ENCODE measurements around the gene DOC2B. TPM values are rescaled to one million over a fixed set of nuclear protein-coding genes. Genes with fewer than 3 reads are reported as not detected.
A peak's percentile ranks its signal among the peaks of the same experiment; 100 is the strongest.

The DOC2B gene
- polyA plus RNA-seq, 1 of the 3 experiments (the other 2 are of a cell fraction), result 0.16 TPM

DNA sequence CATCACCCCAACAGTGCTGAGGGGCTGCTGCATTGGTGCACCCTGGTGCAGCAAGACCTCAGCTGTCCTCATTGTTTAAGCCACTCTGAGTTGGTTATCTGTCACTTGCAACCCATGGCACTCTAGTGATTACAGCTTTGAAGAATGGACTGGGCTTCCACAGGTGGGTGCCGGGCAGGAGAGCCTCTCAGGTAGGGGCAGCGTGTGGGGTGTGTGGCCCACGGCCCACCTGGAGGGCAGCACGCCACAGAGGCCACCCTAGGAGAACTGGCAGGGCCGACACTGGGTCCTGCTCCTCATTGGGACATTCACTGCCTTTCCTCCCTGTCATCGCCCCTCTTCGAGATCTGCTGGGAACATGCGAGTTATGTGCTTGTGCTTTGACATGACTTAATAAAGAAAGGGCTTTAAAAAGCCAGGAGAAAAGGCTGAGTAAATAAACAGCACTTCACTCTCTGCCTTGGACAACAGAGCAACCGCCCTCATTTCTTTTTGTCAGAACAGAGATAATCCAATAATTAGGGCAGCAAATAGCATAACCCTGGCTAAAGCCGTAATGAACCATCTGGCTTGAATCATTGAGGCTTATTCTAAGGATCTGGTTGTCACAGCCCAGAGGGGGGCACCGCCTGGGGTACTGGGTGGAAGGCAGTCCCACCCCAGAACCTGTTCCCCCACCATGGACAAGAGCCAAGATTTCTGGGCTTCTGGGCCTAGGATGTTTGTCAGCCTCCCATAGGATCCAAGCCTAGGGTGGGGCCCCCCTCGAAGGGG is 3.0 kb downstream of the DOC2B start:
- ChIA-PET CTCF (interaction anchor here (0.9 to 6.5 kb wide), 5 partner anchors 14 to 522 kb away, joined by 3 to 38 read pairs (median 7); no protein-coding TSS in a partner anchor), POLR2A (interaction anchor here (0.6 to 1.1 kb wide), 2 partner anchors 135 to 535 kb away, joined by 3 to 5 read pairs; no protein-coding TSS in a partner anchor)
- Histone ChIP-seq H3K9me3 (no peaks in the 10 kb centered on the region), H3F3A (replicated peaks; ENCODE audit: insufficient read depth) (no peaks in the 10 kb centered on the region), H3K4me2 (no peak overlapping the region), H2AFZ (ENCODE audit: low read depth) (no peak overlapping the region), H3K9me2 (no peaks in the 10 kb centered on the region), H3K4me3 (ENCODE audit: low read depth in 2 of 2, low read length in 1 of 2) (no peak overlapping the region; a peak in 1 of 4 replicates), H3K4me1 (ENCODE audit: control insufficient read depth in 1 of 2, insufficient read depth in 2 of 2, low read depth in 1 of 2, low read length in 1 of 2) (peaks cover 0 to 47% of the 10 kb centered on the region in 2 experiments; a peak in 2 of 4 replicates), H3K79me2 (ENCODE audit: insufficient read depth) (no peaks in the 10 kb centered on the region), H3K27ac (ENCODE audit: low read depth in 2 of 2, low read length in 1 of 2) (peak overlapping the region in 1 of 2 experiments; percentile 94; a peak in 2 of 4 replicates), H3K9ac (no peak overlapping the region), H3K27me3 (ENCODE audit: insufficient read depth) (peaks cover 47% of the 10 kb centered on the region), H3K36me3 (replicated peaks in 1 of 2; ENCODE audit: control insufficient read depth in 1 of 2, insufficient read depth in 2 of 2, low read length in 1 of 2) (no peaks in the 10 kb centered on the region), H4K20me1 (ENCODE audit: insufficient read depth) (no peaks in the 10 kb centered on the region)
- peak; percentile 93 for DNase-seq
- WGBS (ENCODE audit: low lambda C conversion rate), result 51% methylated on average over 7 of the region's 12 CpGs
- TF ChIP-seq NRF1 (IDR thresholded peaks at IDR 0.05; ENCODE audit: low read depth, low read length) (no peak), POLR2AphosphoS5 (IDR thresholded peaks at IDR 0.05; ENCODE audit: low read depth, low read length) (no peak), EZH2phosphoT487 (IDR thresholded peaks at IDR 0.05; ENCODE audit: borderline replicate concordance, low read depth) (no peak), MEF2A (IDR thresholded peaks at IDR 0.05; ENCODE audit: borderline replicate concordance, low read depth) (no peak), RAD21 (IDR thresholded peaks at IDR 0.05; ENCODE audit: low read length) (no peak), JUND (IDR thresholded peaks at IDR 0.05) (no peak), TCF12 (IDR thresholded peaks at IDR 0.05) (peak; percentile 44; the same call in 1 of the 2 replicates), SMC3 (IDR thresholded peaks at IDR 0.05; ENCODE audit: low read depth, low read length) (no peak), TEAD4 (IDR thresholded peaks at IDR 0.05; ENCODE audit: borderline replicate concordance, insufficient read depth) (no peak), MXI1 (IDR thresholded peaks at IDR 0.05; ENCODE audit: low read depth, low read length) (peak; percentile 29), GABPA (IDR thresholded peaks at IDR 0.05; ENCODE audit: low read depth) (no peak), SIN3A (IDR thresholded peaks at IDR 0.05; ENCODE audit: borderline replicate concordance, low read depth, low read length) (no peak), RFX5 (IDR thresholded peaks at IDR 0.05; ENCODE audit: low read length) (no peak), FOSL2 (IDR thresholded peaks at IDR 0.05; ENCODE audit: borderline replicate concordance, low read depth) (no peak), TAF1 (IDR thresholded peaks at IDR 0.05; ENCODE audit: borderline replicate concordance, low read depth, low read length) (no peak), NFIC (IDR thresholded peaks at IDR 0.05; ENCODE audit: borderline replicate concordance) (no peak), GATA2 (CRISPR knock-in tag; IDR thresholded peaks at IDR 0.05) (peak; percentile 67; the same call in 1 of the 2 replicates), RCOR1 (IDR thresholded peaks at IDR 0.05; ENCODE audit: low read length) (peak; percentile 97), CHD2 (IDR thresholded peaks at IDR 0.05; ENCODE audit: low read length, partially characterized antibody) (peak; percentile 79)
- TF ChIP-seq, protein P1, sequence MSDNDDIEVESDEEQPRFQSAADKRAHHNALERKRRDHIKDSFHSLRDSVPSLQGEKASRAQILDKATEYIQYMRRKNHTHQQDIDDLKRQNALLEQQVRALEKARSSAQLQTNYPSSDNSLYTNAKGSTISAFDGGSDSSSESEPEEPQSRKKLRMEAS (IDR thresholded peaks at IDR 0.05; ENCODE audit: low read depth), result no peak
- TF ChIP-seq, protein P2, sequence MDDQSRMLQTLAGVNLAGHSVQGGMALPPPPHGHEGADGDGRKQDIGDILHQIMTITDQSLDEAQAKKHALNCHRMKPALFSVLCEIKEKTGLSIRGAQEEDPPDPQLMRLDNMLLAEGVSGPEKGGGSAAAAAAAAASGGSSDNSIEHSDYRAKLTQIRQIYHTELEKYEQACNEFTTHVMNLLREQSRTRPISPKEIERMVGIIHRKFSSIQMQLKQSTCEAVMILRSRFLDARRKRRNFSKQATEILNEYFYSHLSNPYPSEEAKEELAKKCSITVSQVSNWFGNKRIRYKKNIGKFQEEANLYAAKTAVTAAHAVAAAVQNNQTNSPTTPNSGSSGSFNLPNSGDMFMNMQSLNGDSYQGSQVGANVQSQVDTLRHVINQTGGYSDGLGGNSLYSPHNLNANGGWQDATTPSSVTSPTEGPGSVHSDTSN (IDR thresholded peaks at IDR 0.05), result no peak
- TF ChIP-seq, protein P3, sequence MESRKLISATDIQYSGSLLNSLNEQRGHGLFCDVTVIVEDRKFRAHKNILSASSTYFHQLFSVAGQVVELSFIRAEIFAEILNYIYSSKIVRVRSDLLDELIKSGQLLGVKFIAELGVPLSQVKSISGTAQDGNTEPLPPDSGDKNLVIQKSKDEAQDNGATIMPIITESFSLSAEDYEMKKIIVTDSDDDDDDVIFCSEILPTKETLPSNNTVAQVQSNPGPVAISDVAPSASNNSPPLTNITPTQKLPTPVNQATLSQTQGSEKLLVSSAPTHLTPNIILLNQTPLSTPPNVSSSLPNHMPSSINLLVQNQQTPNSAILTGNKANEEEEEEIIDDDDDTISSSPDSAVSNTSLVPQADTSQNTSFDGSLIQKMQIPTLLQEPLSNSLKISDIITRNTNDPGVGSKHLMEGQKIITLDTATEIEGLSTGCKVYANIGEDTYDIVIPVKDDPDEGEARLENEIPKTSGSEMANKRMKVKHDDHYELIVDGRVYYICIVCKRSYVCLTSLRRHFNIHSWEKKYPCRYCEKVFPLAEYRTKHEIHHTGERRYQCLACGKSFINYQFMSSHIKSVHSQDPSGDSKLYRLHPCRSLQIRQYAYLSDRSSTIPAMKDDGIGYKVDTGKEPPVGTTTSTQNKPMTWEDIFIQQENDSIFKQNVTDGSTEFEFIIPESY (IDR thresholded peaks at IDR 0.05; ENCODE audit: borderline replicate concordance, low read depth), result no peak
- TF ChIP-seq, protein P4, sequence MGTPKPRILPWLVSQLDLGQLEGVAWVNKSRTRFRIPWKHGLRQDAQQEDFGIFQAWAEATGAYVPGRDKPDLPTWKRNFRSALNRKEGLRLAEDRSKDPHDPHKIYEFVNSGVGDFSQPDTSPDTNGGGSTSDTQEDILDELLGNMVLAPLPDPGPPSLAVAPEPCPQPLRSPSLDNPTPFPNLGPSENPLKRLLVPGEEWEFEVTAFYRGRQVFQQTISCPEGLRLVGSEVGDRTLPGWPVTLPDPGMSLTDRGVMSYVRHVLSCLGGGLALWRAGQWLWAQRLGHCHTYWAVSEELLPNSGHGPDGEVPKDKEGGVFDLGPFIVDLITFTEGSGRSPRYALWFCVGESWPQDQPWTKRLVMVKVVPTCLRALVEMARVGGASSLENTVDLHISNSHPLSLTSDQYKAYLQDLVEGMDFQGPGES (IDR thresholded peaks at IDR 0.05; ENCODE audit: low read depth, low read length), result no peak
- TF ChIP-seq, protein P5, sequence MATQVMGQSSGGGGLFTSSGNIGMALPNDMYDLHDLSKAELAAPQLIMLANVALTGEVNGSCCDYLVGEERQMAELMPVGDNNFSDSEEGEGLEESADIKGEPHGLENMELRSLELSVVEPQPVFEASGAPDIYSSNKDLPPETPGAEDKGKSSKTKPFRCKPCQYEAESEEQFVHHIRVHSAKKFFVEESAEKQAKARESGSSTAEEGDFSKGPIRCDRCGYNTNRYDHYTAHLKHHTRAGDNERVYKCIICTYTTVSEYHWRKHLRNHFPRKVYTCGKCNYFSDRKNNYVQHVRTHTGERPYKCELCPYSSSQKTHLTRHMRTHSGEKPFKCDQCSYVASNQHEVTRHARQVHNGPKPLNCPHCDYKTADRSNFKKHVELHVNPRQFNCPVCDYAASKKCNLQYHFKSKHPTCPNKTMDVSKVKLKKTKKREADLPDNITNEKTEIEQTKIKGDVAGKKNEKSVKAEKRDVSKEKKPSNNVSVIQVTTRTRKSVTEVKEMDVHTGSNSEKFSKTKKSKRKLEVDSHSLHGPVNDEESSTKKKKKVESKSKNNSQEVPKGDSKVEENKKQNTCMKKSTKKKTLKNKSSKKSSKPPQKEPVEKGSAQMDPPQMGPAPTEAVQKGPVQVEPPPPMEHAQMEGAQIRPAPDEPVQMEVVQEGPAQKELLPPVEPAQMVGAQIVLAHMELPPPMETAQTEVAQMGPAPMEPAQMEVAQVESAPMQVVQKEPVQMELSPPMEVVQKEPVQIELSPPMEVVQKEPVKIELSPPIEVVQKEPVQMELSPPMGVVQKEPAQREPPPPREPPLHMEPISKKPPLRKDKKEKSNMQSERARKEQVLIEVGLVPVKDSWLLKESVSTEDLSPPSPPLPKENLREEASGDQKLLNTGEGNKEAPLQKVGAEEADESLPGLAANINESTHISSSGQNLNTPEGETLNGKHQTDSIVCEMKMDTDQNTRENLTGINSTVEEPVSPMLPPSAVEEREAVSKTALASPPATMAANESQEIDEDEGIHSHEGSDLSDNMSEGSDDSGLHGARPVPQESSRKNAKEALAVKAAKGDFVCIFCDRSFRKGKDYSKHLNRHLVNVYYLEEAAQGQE (IDR thresholded peaks at IDR 0.05; ENCODE audit: low read depth, low read length), result no peak
- TF ChIP-seq, protein P6, sequence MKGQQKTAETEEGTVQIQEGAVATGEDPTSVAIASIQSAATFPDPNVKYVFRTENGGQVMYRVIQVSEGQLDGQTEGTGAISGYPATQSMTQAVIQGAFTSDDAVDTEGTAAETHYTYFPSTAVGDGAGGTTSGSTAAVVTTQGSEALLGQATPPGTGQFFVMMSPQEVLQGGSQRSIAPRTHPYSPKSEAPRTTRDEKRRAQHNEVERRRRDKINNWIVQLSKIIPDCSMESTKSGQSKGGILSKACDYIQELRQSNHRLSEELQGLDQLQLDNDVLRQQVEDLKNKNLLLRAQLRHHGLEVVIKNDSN (IDR thresholded peaks at IDR 0.05; ENCODE audit: borderline replicate concordance, low read depth), result no peak
